HG02759 (cell line): Measurements from ENCODE around the gene ZMPSTE24.
"Not testable (repeated sequence)": the region's sequence is repeated elsewhere in the genome, so short reads cannot be mapped to it uniquely, and the experiment has no call there.

Source experiments
- ATAC-seq: cut with Tn5 transposase; IDR thresholded peaks from one replicate; pipeline ENCODE4 v1.9.1; 2021; ENCODE audit warnings: mild to moderate bottlenecking, moderate library complexity; ENCODE audit not compliant: unreplicated experiment

ZMPSTE24 gene

DNA sequence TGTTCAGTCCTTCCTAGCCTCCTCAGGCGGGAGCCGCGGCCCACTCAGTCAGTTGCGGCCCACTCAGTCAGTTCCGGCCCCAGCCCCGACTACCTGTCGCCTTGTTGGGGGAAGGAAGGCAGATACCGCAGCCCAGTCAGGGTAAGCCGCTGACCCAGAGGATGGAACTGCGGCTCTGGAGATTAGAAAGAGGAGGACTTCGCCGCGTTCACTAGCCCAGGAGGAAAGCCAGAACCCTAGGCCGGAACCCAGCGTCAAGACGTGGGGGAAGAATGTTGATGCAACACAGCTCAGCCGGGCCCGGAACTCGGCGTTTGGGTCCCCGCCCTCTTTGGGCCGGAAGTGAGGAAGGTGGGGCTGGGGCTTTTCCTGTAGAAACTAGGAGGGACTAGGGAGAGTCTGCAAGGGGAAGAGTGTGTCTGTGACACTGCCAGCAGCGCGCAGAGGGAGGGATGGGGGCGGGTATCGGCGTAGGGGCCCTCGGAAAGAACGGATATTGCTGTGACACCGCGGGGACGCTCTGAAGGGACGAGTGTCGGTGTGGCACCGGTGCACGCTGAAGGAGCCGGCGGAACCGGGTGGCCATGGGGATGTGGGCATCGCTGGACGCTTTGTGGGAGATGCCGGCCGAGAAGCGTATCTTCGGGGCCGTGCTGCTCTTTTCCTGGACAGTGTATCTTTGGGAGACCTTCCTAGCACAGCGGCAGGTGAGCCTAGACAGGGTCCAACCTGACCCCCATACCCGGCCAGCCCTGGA, at the start of gene ZMPSTE24:
ZMPSTE24 (plus strand) TSS at position 549 of the 757 bp plus-strand sequence; CDS start at position 585, 36 bp downstream.
- peak; percentile 93 for ATAC-seq

DNA sequence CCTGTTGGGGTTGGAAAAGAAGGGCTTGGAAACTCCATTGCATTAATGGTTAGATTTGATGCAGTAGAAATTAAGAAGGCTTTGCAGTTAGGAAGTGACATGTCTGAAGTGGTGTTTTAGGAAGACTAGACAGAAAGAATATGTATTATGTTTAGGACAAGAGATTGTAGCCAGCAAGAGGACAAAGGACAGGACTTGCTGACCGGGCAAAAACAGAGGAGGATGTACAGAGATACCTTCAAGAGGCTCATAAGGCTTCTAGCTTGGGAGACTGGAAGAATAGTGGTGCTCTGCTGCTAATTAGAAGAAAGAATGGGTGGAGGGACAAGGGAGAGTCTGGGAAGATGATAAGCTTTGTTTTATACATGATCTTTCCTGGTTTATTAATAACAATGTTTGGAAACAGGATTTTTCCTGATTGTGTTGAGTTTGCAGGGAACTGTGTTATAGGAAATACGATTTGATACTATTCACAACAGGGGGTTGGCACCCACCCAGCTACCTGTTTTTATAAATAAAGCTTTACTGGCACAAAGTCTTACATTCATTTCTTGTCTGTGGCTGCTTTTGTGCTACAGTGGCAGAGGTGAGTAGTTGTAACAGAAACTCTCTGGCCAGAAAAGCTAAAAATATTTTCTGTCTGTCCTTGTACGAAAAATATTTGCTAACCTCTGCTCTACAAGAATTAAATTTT, 47.4 kb upstream of the ZMPSTE24 start:
- no peak for ATAC-seq

DNA sequence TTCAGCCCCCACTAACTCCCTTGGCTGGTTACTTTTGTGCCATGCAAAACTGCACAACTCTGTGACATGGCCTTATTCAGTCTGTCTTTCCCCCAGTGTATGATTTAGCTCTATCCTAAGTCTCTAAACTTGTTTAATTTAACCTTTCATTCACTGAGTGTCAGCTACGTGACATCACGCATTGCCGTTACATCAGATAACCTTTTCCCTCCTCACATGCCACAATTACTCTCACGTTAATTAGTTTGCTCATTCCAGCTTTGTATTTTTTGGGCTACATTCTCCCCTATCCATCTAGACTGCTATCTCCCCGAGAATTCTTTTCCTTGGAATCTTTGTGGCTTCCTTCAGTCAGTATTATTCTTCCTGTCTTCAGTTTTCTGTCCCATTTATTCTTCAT, 39.7 kb upstream of the ZMPSTE24 start:
- ATAC-seq, result no peak

DNA sequence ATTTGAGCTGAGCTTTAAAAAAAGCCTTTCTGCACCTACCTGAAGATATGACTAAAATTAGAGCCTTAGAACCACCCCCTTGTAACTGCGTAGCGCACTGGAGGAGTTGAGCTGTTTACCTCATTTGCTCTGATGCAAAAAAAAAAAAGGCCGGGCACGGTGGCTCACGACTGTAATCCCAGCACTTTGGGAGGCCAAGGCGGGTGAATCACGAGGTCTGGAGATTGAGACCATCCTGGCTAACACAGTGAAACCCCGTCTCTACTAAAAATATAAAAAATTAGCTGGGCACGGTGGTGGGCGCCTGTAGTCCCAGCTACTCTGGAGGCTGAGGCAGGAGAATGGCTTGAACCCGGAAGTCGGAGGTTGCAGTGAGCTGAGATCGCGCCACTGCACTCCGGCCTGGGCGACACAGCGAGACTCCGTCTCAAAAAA, 36.5 kb upstream of the ZMPSTE24 start:
- not testable (repeated sequence) for ATAC-seq

DNA sequence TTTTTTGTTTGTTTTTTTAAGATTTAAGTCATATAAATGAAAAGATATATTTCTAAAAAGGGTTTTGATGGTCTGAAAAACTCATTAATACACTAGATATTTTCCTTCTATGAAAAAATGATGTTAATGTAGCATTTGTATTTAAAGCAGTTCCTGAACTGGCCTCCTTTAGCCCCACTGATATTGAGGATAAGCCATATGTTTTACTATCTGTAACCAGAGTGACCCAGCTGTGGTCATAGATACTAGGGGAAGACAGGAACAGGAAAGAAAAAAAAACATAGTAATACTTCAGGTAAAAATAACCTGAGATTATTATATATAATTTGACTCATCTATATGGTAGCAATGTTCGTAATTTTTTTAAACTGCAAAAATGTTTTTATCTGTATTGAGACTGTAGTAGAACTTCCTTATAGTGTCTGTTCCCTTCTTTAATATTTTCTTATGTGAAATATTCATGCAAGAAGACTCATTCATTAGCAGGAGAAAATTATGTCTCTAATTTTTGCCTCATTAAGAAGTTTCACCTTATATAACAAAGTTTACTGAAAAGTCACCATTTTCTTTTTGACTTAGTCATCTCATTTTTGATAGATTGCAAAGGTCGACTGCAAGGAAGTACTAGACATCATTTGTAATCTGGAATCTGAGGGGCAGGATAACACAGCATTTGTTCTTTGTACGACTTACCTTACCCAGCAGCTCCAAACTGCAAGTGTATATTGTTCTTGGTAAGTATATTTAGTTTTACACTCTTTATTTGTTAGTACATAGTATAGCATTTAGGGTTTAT, 35.9 kb upstream of the ZMPSTE24 start:
- ATAC-seq, result no peak

DNA sequence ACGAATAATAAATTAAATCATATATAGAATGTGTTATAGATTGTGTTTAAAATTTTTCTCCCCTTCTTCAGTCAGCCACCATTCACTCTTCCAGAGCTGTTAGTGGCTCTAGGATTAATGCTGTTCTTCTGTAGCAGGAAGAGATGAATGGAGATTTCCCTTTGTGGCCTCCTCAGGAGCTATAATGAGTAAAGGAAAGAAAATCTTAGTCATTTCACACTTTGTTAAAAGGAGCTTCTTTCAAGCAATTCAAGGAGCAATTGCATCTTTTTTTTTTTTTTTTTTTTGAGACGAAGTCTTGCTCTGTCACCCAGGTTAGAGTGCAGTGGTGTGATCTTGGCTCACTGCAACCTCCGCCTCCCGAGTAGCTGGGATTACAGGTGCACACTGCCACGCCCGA, 34.0 kb upstream of the ZMPSTE24 start:
- ATAC-seq, result no peak

DNA sequence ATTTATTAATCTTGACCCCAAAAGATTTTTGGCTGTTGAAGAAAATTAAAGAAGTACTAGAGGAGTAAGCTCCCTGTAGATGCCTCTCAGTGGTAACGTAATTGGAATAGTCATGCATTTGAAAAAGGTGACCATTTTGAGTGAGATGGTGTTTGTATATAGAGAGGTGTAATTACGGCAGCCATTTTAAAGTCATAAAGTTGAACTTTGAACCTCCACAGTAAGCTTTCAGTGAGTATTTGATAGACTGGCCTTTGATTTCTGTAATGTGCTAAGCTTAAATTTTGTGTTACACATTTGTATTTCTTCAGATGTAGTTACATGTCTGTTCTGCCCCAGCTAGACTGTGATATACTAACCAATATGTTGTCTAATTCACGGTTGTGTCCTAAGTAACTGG, 31.8 kb upstream of the ZMPSTE24 start:
- no peak for ATAC-seq

DNA sequence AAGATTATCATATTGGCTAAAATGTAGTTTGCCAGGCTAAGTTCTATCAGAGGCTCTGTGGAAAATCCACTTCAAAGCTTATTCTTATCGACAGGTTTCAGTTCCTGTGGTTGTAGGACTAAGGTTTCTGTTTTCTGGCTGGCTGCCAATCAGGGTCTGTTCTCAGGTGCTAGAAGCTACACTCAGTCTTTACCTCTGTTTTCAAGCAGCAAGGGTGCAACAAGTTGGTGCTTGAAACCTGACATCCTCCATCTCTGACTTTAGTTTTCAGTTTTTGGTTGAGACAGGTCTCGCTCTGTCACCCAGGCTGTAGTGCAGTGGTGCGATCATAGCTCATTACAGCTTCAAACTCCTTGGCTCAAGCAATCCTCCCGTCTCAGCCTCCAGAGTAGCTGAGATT, 25.6 kb upstream of the ZMPSTE24 start:
- ATAC-seq, result peak; percentile 90

DNA sequence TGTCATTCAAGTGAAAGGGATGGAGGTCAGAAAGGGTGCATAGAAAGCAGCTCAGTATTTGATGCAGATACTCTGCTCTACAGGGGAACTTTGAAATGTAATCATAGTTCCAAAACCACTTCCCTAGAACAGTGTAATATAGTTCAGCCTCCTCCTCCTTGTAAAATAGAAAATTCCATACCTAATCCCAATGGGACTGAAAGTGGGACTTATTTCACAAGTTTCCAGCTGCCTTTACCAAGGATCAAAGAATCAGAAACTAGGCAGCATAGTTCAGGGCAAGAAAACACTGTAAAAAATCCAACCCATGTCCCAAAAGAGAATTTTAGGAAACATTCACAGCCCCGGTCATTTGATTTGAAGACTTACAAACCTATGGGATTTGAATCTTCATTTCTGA, 18.4 kb upstream of the ZMPSTE24 start:
- ATAC-seq, result no peak

DNA sequence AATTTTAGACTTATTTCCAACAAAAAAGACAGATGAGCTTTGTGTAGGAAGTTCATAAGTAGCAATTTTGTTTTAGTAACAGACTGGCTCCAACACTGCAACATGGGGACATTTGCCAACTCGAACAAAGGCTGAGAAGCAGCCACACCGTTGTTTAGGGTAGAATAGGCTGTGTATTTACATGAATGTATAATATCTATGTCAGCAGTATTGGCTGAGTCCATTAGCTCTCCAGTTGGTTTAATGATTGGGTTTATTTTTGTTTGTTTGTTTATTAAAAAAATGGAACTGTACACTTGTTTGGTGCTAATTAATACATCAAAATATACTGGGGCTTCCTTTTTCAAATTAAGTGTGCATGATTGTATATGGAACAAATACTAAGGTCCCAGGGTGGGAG, 17.6 kb upstream of the ZMPSTE24 start:
- ATAC-seq, result no peak

DNA sequence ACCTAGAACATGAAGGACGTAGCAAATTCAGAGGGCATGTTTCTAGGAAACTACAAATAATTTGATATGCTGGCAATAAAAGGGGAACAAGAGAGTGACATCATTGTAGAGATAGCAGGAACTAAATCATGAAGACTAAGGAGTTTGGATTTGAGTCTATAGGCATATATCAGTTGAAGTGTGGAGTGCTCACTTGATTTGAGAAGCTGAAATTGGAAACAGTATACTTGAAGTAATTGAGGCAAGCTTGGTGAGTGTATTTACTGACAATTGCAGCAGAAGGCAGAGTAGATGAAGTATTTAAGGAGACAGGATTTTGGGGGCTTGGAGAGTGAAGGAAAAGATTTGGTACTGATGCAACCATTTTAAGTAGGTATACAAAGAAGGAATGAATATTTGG, 16.7 kb upstream of the ZMPSTE24 start:
- ATAC-seq, result peak; percentile 3

DNA sequence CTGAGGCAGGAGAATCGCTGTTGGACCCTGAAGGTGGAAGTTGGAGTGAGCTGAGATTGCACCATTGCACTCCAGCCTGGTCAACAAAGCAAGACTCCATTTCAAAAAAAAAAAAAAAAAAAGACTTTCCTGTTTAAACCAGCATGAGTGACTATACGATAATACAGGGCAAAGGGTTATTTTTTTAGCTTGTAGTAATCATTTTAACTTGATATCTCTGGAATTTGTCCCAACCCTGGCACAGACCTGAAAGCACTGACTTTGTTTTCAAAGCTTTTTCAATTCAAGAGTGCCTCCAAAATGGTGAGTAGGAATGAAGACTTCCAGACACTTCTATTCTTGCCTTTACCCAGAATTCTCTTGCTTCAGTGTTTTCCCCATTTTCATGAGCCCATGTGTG, 14.7 kb upstream of the ZMPSTE24 start:
- ATAC-seq, result no peak

DNA sequence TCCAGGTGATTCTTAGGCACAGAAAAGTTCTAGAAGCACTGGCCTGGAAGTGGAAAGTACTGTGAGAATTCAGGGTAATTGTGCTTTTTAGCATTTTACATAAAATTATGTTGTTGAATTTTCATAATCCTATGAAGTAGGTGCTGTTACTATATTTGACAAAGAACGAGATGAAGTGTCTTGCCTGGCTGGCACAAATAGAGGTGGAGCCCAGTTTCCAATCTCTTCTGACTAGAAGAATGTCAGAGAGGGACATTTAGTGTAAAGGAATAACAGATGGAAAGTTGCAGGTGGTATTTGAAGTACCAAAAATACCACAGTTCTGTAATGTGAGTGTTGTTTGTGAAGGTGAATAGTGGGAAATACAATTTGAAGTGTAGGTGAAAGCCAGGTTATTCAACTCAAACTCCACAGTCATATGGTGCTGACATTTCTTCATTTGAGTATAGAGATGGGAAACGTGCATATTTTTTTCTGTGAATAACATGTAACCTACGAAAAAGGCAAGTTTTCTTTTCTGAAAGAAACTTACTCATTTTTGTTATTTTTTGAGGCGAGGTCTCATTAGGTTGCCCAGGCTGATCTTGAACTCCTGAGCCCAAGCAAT, 13.8 kb upstream of the ZMPSTE24 start:
- no peak for ATAC-seq

DNA sequence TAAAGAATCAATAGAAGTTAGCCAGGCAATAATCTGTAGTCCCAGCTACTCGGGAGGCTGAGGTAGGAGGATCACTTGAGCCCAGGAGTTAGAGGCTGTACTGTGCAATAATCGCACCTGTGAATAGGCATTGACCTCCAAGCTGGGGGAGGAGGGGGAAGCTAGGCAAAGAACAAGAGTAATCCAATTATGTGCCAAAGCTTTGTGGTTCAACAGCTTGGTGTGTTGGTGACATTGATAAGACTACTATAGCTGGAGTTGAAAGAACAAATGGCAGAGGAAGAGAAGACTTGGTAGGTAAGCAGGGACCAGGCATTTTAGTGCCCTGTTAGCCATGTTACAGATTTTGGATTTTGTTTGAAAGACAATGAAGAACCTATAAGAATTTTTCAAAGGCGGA, 12.3 kb upstream of the ZMPSTE24 start:
- no peak for ATAC-seq

DNA sequence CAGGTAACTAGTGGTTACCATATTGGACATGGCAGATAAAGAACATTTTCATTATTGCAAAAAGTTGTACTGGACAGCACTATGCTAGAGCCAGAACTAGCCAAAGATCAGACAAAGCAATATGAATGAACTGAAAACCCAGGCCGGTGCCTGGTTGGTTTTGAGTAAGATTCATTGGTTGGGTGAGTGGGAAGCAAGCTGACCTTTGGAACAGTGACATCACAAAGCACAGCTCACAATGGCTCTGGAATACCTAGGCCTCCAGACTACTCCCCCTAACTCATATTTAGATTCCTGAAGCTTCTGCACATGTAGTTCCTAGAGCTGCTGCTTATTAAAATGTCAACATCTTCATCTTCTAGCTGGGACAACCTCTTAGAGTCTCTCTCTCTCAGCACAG, 10.4 kb upstream of the ZMPSTE24 start, which contains the start of gene TMCO2:
TMCO2 (plus strand) TSS at position 283 of the 400 bp plus-strand sequence; CDS start at position 340, 57 bp downstream.
- ATAC-seq, result no peak

DNA sequence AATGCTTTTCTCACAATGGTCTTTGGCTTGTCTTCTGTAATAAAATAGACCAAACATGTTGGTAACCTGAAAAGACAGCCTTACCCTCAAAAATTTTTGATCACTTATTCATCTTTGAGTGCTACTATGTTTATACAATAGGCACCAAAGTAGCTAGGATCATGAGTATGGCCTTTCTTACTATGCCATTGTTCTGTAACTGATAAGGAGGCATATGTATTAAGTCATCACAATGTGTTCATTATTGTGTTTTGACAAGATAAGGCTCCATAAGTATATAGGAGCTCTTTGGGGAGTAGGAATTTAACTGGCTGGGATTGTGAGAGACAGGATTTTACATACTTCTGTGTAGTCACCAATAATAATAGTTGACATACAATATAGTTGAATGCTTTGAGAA, 9.6 kb upstream of the ZMPSTE24 start:
- ATAC-seq, result no peak

DNA sequence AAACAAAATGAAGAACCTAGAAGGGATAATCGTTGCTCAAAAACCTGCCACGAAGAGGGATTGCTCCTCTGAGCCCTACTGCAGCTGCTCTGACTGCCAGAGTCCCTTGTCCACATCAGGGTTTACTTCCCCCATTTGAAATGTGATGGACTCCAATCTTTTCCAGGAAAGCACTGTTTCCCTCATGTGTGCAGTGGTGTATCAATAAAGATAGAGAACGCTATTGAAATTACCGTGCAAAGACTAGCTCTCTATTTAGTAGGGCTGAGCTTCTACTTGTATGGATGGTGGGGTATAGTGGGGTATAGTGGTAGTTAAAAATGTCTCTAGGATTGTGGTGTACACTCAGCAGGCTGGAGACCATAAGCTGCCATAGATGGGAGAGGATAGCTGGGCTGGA, 6.6 kb upstream of the ZMPSTE24 start:
- ATAC-seq, result no peak

DNA sequence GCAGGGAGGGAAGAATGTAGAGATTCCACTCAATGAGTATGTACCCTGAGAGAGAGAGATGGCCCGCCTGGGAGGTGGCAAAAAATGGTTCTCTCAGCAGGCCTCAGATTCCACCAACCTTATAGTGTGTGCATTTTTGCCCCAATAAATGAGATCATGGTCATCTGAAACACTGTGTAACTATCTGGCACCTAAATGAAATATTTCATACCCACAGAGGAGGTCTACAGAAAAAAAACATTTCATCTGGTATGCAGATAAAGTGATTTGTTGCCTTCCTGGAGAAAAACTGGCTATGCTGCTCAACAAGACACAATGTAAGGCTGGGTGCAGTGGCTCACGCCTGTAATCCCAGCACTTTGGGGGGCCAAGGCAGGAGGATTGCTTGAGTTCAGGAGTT, 5.4 kb upstream of the ZMPSTE24 start:
- ATAC-seq, result no peak

DNA sequence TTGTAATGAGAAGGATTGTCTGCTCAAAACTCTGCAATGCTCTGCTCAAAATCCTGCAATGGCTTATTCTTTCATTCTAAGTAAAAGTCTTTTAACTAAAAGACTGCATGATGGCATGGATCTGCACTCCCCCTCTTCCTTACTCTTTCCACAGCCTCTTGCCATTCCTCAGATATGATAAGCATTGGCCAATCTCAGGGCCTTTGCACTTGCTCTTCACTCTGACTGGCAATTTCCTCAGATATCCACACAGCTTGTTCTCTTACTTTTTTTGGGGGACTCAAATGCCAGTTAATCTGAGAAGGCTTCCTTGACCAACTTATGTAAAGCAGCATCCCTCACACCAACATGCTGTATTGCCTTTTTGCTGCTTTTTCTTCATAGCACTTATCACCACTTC, 2.8 kb upstream of the ZMPSTE24 start:
- ATAC-seq, result no peak

DNA sequence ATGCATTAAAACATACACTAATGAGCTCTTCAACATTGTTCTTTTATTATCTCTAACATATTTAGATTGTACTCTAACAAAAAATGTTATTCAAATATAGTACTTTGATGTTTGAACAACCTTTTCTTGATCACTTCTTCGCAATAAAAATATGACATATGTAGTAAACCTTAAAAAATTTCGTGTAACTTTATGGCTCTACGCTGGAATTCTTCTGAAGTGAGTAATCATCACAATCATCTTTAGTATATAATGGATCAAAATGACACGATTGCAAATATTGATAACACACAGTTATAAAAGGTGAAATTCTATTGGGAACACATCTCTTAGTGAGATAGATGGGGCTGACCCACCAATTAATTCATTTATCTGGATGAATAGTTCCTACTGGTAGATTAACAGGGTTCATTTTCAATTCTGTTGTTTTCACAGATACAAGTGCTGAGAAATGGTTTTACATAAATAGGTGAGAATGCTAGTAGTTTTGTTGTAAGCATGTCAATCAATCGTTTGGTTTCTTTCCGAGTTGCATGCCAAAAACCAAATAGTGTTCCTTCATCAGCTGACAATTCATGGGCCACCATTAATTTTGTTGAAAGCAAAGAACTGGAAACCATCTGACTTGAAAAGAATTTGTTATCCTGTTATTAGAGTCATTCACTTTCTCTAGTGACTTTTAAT, 1.5 kb upstream of the ZMPSTE24 start:
- no peak for ATAC-seq

DNA sequence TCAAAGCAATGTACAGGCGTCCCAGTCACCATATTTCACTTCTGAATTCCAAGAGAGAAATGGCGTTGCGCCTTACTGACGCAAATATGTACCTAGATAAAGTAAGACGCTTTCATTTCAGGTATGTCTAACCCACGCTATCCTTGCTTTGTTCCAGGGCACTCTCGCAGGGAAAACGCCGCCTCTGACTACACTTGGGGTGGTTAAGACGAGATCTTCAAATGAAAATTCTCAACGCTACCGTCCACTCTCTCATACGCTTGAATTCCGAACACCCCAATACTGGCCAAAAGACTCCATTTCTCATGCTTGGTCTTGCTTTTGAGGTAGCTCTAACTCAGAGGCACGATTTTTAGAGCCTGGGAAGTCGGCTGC, 736 bp upstream of the ZMPSTE24 start:
- no peak for ATAC-seq
